ENCODE results near the gene DDB1. TPM values are rescaled to one million over a fixed set of nuclear protein-coding genes. Genes with fewer than 3 reads are reported as not detected.

DDB1 gene
- polyA plus RNA-seq, 1 experiment: 281 TPM

GRCh38 chr11:61283613-61284012 lies 49.3 kb downstream of the DDB1 start:
- no peaks in the 10 kb centered on the region; the same call in 1 of the 2 replicates for H3K36me3 ChIP-seq (ENCODE audit: control insufficient read depth, insufficient read depth, low read length)
- ChIA-PET POLR2A (no interaction called here), CTCF (no interaction called here)
- H3K27me3 ChIP-seq (ENCODE audit: control insufficient read depth, insufficient read depth, low read length): no peaks in the 10 kb centered on the region
- no peak overlapping the region for H3K4me3 ChIP-seq (ENCODE audit: low read depth, low read length)
- no peak for TF ChIP-seq CTCF (IDR thresholded peaks at IDR 0.05; ENCODE audit: insufficient read depth, low read depth, low read length)
- DNase-seq (ENCODE audit: low read depth): no peak

- Histone ChIP-seq H3K36me3 (ENCODE audit: control insufficient read depth, insufficient read depth, low read length) (no peaks in the 10 kb centered on the region), H3K4me3 (ENCODE audit: low read depth, low read length) (no peak overlapping the region), H3K27me3 (ENCODE audit: control insufficient read depth, insufficient read depth, low read length) (no peaks in the 10 kb centered on the region)
- DNase-seq (ENCODE audit: low read depth): no peak
- CTCF ChIA-PET: interaction anchor here (1.0 to 1.4 kb wide), 2 partner anchors 11 to 12 kb away, joined by 3 to 5 read pairs; partner anchors contain the start of gene VWCE
- POLR2A ChIA-PET: interaction anchor here (0.6 kb wide), 1 partner anchor 11 kb away, joined by 5 read pairs; no protein-coding TSS in a partner anchor
- TF ChIP-seq CTCF (IDR thresholded peaks at IDR 0.05; ENCODE audit: insufficient read depth, low read depth, low read length): no peak
Observed at GRCh38 chr11:61281581-61282250, 51.2 kb downstream of the DDB1 start.

- Histone ChIP-seq H3K27me3 (ENCODE audit: control insufficient read depth, insufficient read depth, low read length) (no peaks in the 10 kb centered on the region), H3K4me3 (ENCODE audit: low read depth, low read length) (no peak overlapping the region), H3K36me3 (ENCODE audit: control insufficient read depth, insufficient read depth, low read length) (no peaks in the 10 kb centered on the region)
- CTCF ChIA-PET: interaction anchor here (1.0 to 1.4 kb wide), 2 partner anchors 11 to 13 kb away, joined by 3 to 5 read pairs; partner anchors contain the start of gene VWCE
- POLR2A ChIA-PET: interaction anchor here (0.6 kb wide), 1 partner anchor 11 kb away, joined by 5 read pairs; no protein-coding TSS in a partner anchor
- DNase-seq (ENCODE audit: low read depth): no peak
- TF ChIP-seq CTCF (IDR thresholded peaks at IDR 0.05; ENCODE audit: insufficient read depth, low read depth, low read length): no peak
Observed at GRCh38 chr11:61280883-61281580, 51.9 kb downstream of the DDB1 start.

GRCh38 chr11:61279934-61280659 lies 52.8 kb downstream of the DDB1 start:
- no peaks in the 10 kb centered on the region for H3K27me3 ChIP-seq (ENCODE audit: control insufficient read depth, insufficient read depth, low read length)
- H3K4me3 ChIP-seq (ENCODE audit: low read depth, low read length): no peak overlapping the region
- no peak for DNase-seq (ENCODE audit: low read depth)
- ChIA-PET CTCF (interaction anchor here (1.5 kb wide), 1 partner anchor 10 kb away, joined by 6 read pairs; no protein-coding TSS in a partner anchor), POLR2A (no interaction called here)
- no peaks in the 10 kb centered on the region for H3K36me3 ChIP-seq (ENCODE audit: control insufficient read depth, insufficient read depth, low read length)
- TF ChIP-seq CTCF (IDR thresholded peaks at IDR 0.05; ENCODE audit: insufficient read depth, low read depth, low read length): no peak
